NCI-H82 (cell line): ENCODE results near the gene LMBRD1.

ENCODE experiments used
- DNase-seq: peaks from one replicate; lab custom pipeline; 2025; lab: John Stamatoyannopoulos, UW

Gene LMBRD1

DNA sequence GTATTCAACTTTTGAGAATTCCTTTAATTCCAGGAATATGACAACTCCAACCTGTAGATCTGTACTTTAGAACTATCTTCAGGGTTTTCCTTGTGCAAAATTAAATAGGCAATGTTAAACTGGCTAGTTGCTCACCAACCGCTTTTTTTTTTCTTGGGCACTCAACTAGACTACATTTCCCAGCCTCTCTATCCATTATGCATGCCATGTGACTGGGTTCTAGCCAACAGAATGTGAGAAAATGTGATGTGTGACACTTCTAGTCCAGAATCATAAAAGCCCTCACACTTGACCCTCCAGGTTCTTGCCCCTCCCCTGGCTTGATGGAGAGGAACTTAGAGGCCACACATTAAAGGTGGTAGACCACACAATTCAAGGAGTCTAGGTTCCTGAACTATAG, 166.0 kb downstream of the LMBRD1 start:
- no peak for DNase-seq

DNA sequence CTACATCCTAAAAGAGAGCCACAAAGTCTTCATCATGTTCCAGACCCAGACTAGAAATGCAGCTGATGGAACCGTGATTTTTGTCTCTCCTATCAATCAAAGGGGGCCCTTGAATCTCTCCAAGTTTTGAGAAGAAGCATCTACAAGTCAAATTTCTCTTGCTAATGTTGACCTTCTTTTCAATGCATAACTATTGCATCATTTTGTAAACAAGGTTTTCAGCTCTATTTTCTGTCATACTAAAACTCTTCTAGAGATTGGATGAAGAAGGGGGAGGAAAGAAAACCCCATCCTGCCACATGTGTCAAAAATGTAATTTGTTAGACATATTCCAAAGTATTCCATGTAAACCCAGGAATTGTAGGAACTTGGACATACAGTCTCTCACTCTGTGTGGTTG, 169.2 kb downstream of the LMBRD1 start:
- no peak for DNase-seq

DNA sequence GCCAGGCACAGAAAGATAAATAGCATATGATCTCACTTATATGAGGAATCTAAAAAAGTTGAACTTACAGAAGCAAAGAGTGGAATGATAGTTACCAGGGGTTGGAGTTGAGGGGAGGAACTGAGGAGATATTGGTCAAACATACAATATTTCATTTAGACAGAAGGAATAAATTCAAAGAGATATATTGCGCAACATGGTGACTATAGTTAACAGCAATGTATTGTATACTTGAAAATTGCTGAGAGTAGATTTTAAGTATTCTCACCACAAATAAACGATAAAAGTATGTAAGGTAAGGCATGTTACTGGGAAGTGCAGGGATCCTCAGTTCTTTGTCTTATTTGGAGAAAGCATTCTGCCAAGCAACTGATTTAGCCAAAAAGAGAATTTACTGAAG, 171.9 kb downstream of the LMBRD1 start:
- DNase-seq = no peak
